H1 (cell line): ENCODE measurements around the gene L2HGDH. TPM values are rescaled to one million over a fixed set of nuclear protein-coding genes. Genes with fewer than 3 reads are reported as not detected.

Experiments
- CTCF ChIA-PET: fragments of 300-600 bp; sonication (Branson Sonifier 250); formaldehyde crosslinking; loops from one replicate; lab custom pipeline; 2021; ENCODE audit not compliant: partially characterized antibody; lab: Charles Lee
- POLR2A ChIA-PET: fragments of 300-600 bp; sonication (Branson Sonifier 250); formaldehyde crosslinking; loops from one replicate; lab custom pipeline; 2021; ENCODE audit warnings: inconsistent platforms; ENCODE audit not compliant: partially characterized antibody; lab: Charles Lee
- DNase-seq, 2 experiments: peaks; one replicate each; pipeline versions ENCODE4 v3.0.0 to v3.0.0-alpha.2; 2010 to 2022; ENCODE audit warnings: low spot score in 2 of 2, low read depth in 1 of 2, mixed read lengths in 1 of 2
- FAIRE-seq: peaks from 2 replicates; lab custom pipeline; 2011; peaks lifted over from hg19 to GRCh38; lab: Jason Lieb, UNC
- H2AFZ ChIP-seq: 2 replicates; pipeline ENCODE4 v1.8.1; 2012; ENCODE audit warnings: low read length, inconsistent platforms
- H2AK5ac ChIP-seq: 2 replicates; pipeline ENCODE4 v1.6.1; 2013; ENCODE audit warnings: low read depth, low read length
- H2BK120ac ChIP-seq: replicated peaks from 2 replicates; pipeline ENCODE3; 2013; ENCODE audit warnings: low read depth, low read length, inconsistent platforms
- H2BK12ac ChIP-seq: 2 replicates; pipeline ENCODE4 v1.6.1; 2013; ENCODE audit warnings: low read depth, low read length
- H2BK15ac ChIP-seq: 2 replicates; pipeline ENCODE4 v1.6.1; 2013; ENCODE audit warnings: low read length
- H2BK20ac ChIP-seq: 2 replicates; pipeline ENCODE4 v1.6.1; 2013; ENCODE audit warnings: low read length
- H2BK5ac ChIP-seq: 2 replicates; pipeline ENCODE4 v1.6.1; 2013; ENCODE audit warnings: low read depth, low read length
- H3K14ac ChIP-seq: 2 replicates; pipeline ENCODE4 v1.6.1; 2013; ENCODE audit warnings: inconsistent platforms; ENCODE audit not compliant: insufficient read length
- H3K18ac ChIP-seq: 2 replicates; pipeline ENCODE4 v1.6.1; 2013; ENCODE audit warnings: low read length; ENCODE audit errors: extremely low read depth
- H3K23ac ChIP-seq: 2 replicates; pipeline ENCODE4 v1.6.1; 2013; ENCODE audit warnings: inconsistent platforms; ENCODE audit not compliant: insufficient read length
- H3K23me2 ChIP-seq: 2 replicates; pipeline ENCODE4 v1.6.1; 2013; ENCODE audit warnings: low read depth, low read length
- H3K27ac ChIP-seq: 2 replicates; pipeline ENCODE4 v1.6.1; 2011; ENCODE audit warnings: low read depth, low read length, inconsistent platforms
- H3K27me3 ChIP-seq, 4 experiments: replicated peaks in 1 of 4; 1 replicate in 1 of 4; 2 replicates in 3 of 4; pipeline versions ENCODE4 v1.6.1 to v1.8.1; 2011 to 2013; ENCODE audit warnings: low read length in 3 of 4, mild to moderate bottlenecking in 3 of 4, inconsistent platforms in 2 of 4, mixed read lengths in 2 of 4, moderate library complexity in 1 of 4; ENCODE audit not compliant: control insufficient read depth in 3 of 4, insufficient read depth in 3 of 4; ENCODE audit errors: extremely low read depth in 1 of 4
- H3K36me3 ChIP-seq, 4 experiments: 2 replicates each; pipeline versions ENCODE4 v1.6.1 to v1.8.1; 2011 to 2013; ENCODE audit warnings: mild to moderate bottlenecking in 4 of 4, low read length in 3 of 4, moderate library complexity in 2 of 4, control low read depth in 1 of 4, inconsistent platforms in 1 of 4; ENCODE audit not compliant: insufficient read depth in 4 of 4, control insufficient read depth in 2 of 4
- H3K4ac ChIP-seq: replicated peaks from 2 replicates; pipeline ENCODE3; 2013; ENCODE audit warnings: low read length, low read depth, mixed read lengths, inconsistent platforms; ENCODE audit not compliant: insufficient read length
- H3K4me1 ChIP-seq, 4 experiments: replicated peaks in 1 of 4; 1 replicate in 1 of 4; 2 replicates in 3 of 4; pipeline versions ENCODE4 v1.6.1 to v1.8.1; 2011 to 2013; ENCODE audit warnings: low read length in 3 of 4, inconsistent platforms in 2 of 4, mixed read lengths in 1 of 4; ENCODE audit not compliant: insufficient read depth in 4 of 4, control insufficient read depth in 3 of 4
- H3K4me2 ChIP-seq, 2 experiments: 2 replicates each; pipeline versions ENCODE4 v1.6.1 to v1.8.1; 2011 to 2013; ENCODE audit warnings: low read depth in 2 of 2, low read length in 2 of 2, control low read depth in 1 of 2, inconsistent platforms in 1 of 2, mild to moderate bottlenecking in 1 of 2; ENCODE audit not compliant: insufficient read depth in 1 of 2
- H3K4me3 ChIP-seq, 4 experiments: fragments of 200-600, 300-600 bp in 1 of 4; sonication (generic), shearing (Covaris generic), sonication (Bioruptor Twin) in 1 of 4; 2 replicates each; pipeline versions ENCODE4 v1.5.1 to v1.8.1; 2011 to 2016; ENCODE audit warnings: low read length in 4 of 4, low read depth in 3 of 4, control low read depth in 2 of 4, inconsistent platforms in 2 of 4, mild to moderate bottlenecking in 2 of 4, mixed read lengths in 1 of 4, moderate library complexity in 1 of 4; ENCODE audit not compliant: insufficient read depth in 2 of 4; ENCODE audit errors: extremely low read depth in 1 of 4
- H3K56ac ChIP-seq: replicated peaks from 2 replicates; pipeline ENCODE3; 2013; ENCODE audit warnings: low read depth, mild to moderate bottlenecking, mixed read lengths, low read length, inconsistent platforms; ENCODE audit not compliant: insufficient read length
- H3K79me1 ChIP-seq: 2 replicates; pipeline ENCODE4 v1.6.1; 2013; ENCODE audit warnings: low read depth, low read length, control low read depth
- H3K79me2 ChIP-seq, 2 experiments: 2 replicates each; pipeline versions ENCODE4 v1.6.1 to v1.8.1; 2012 to 2013; ENCODE audit warnings: low read length in 2 of 2, mild to moderate bottlenecking in 2 of 2, inconsistent platforms in 1 of 2; ENCODE audit not compliant: insufficient read depth in 2 of 2, control insufficient read depth in 1 of 2
- H3K9ac ChIP-seq, 4 experiments: replicated peaks in 1 of 4; 1 replicate in 1 of 4; 2 replicates in 3 of 4; pipeline versions ENCODE4 v1.6.1 to v1.8.1; 2011 to 2013; ENCODE audit warnings: low read depth in 3 of 4, low read length in 3 of 4, control low read depth in 2 of 4, mild to moderate bottlenecking in 2 of 4, moderate library complexity in 2 of 4, inconsistent platforms in 1 of 4; ENCODE audit errors: extremely low read depth in 1 of 4
- H3K9me3 ChIP-seq, 2 experiments: 2 replicates each; pipeline versions ENCODE4 v1.6.1 to v1.8.1; 2012 to 2013; ENCODE audit warnings: mild to moderate bottlenecking in 2 of 2, moderate library complexity in 2 of 2, control low read depth in 1 of 2, inconsistent platforms in 1 of 2, low read depth in 1 of 2, low read length in 1 of 2, mixed read lengths in 1 of 2; ENCODE audit not compliant: insufficient read depth in 2 of 2
- H4K20me1 ChIP-seq, 2 experiments: replicated peaks in 1 of 2; 2 replicates each; pipeline versions ENCODE3 to v1.8.1; 2011 to 2013; ENCODE audit warnings: inconsistent platforms in 2 of 2, low read length in 2 of 2, mild to moderate bottlenecking in 1 of 2; ENCODE audit not compliant: insufficient read depth in 2 of 2, control insufficient read depth in 1 of 2
- H4K5ac ChIP-seq: 2 replicates; pipeline ENCODE4 v1.6.1; 2013; ENCODE audit warnings: low read length, low read depth, mixed read lengths, inconsistent platforms; ENCODE audit not compliant: insufficient read length
- H4K8ac ChIP-seq: 2 replicates; pipeline ENCODE4 v1.8.0; 2013; ENCODE audit warnings: mild to moderate bottlenecking, moderate library complexity, low read length, inconsistent platforms; ENCODE audit not compliant: insufficient read depth; ENCODE audit errors: extremely low read depth
- H4K91ac ChIP-seq: replicated peaks from 2 replicates; pipeline ENCODE3; 2013; ENCODE audit warnings: low read length, mixed read lengths, inconsistent platforms; ENCODE audit not compliant: insufficient read length
- BCL11A ChIP-seq, 2 experiments: IDR thresholded peaks; one replicate each; pipeline ENCODE4 v1.6.1; 2011; ENCODE audit warnings: low read depth in 2 of 2, low read length in 2 of 2, mild to moderate bottlenecking in 2 of 2
- EGR1 ChIP-seq: IDR thresholded peaks from 2 replicates; pipeline ENCODE4 v1.6.1; 2011; ENCODE audit warnings: low read depth, low read length, borderline replicate concordance
- FOSL1 ChIP-seq: IDR thresholded peaks from 2 replicates; pipeline ENCODE4 v1.6.1; 2011; ENCODE audit warnings: mild to moderate bottlenecking, low read depth, low read length, moderate library complexity; ENCODE audit not compliant: insufficient read depth
- HDAC6 ChIP-seq: IDR thresholded peaks from one replicate; pipeline ENCODE4 v1.7.1; 2012; ENCODE audit warnings: low read depth, mild to moderate bottlenecking, inconsistent platforms, low read length, moderate library complexity
- KDM1A ChIP-seq: fragments of 200-600, 300-600 bp; sonication (generic); IDR thresholded peaks from 2 replicates; pipeline ENCODE4 v1.7.1; 2016; ENCODE audit warnings: mild to moderate bottlenecking, low read length, borderline replicate concordance
- KDM4A ChIP-seq: IDR thresholded peaks from one replicate; pipeline ENCODE4 v1.7.1; 2012; ENCODE audit warnings: low read depth, mild to moderate bottlenecking, moderate library complexity, low read length, inconsistent platforms; ENCODE audit not compliant: severe bottlenecking
- POLR2A ChIP-seq, 2 experiments: IDR thresholded peaks; 1 replicate in 1 of 2; 2 replicates in 1 of 2; pipeline ENCODE4 v1.6.1; 2011; ENCODE audit warnings: low read depth in 2 of 2, low read length in 2 of 2, mild to moderate bottlenecking in 2 of 2; ENCODE audit errors: control extremely low read depth in 1 of 2
- POLR2AphosphoS5 ChIP-seq: IDR thresholded peaks from 2 replicates; pipeline ENCODE4 v1.6.1; 2011; ENCODE audit warnings: low read depth, low read length
- RXRA ChIP-seq: IDR thresholded peaks from 2 replicates; pipeline ENCODE4 v1.6.1; 2011; ENCODE audit warnings: low read depth, mild to moderate bottlenecking, low read length, moderate library complexity; ENCODE audit not compliant: insufficient read depth
- SIN3A ChIP-seq, 2 experiments: IDR thresholded peaks in 1 of 2; conservative IDR thresholded peaks in 1 of 2; 2 replicates each; pipeline ENCODE4 v1.6.1; 2011 to 2012; ENCODE audit warnings: low read length in 2 of 2, improper control_type of control experiment in 1 of 2, low read depth in 1 of 2, mild to moderate bottlenecking in 1 of 2
- WGBS, 2 experiments: shearing (Covaris generic) in 1 of 2; methylation state at CpG; one replicate each; pipeline versions ENCODE4 v1.1.6 to v1.1.7; 2013 to 2015; ENCODE audit warnings: low lambda C conversion rate in 2 of 2, mixed read lengths in 2 of 2, inconsistent platforms in 1 of 2, low coverage in 1 of 2, missing lambda C conversion rate in 1 of 2; ENCODE audit not compliant: insufficient replicate concordance in 2 of 2, insufficient coverage in 1 of 2, insufficient read length in 1 of 2; ENCODE audit errors: extremely low coverage in 1 of 2, missing lambda C conversion rate in 1 of 2; 5-methylcytosine and 5-hydroxymethylcytosine counted together
- polyA plus RNA-seq, 7 experiments: library from polyadenylated mRNA; depleted of rRNA in 3 of 7; stranded (reverse) in 5 of 7; unstranded in 2 of 7; fragments of >200 nt in 5 of 7; fragments of 200-250 nt in 2 of 7; gene quantifications; 1 replicate in 5 of 7; 2 replicates in 1 of 7; 4 replicates in 1 of 7; pipeline versions ENCODE4 v1.2.1 to v1.2.3, GENCODE V29; 2011 to 2013; ENCODE audit warnings: missing spikeins in 2 of 7, mixed read lengths in 2 of 7
- total RNA-seq: library from RNA; stranded (reverse); fragmentation: NEBNext Ultra II Directional; extraction: Animal tissue kit (Norgen Biotek cat#: 25700); gene quantifications from 2 replicates; pipeline ENCODE4 v1.2.1, GENCODE V29; 2021
- TF ChIP-seq, protein P1 (sequence below): IDR thresholded peaks from 2 replicates; pipeline ENCODE4 v1.6.1; 2011; ENCODE audit warnings: low read depth, mild to moderate bottlenecking, low read length; ENCODE audit not compliant: insufficient read depth
- TF ChIP-seq, protein P2 (sequence below): IDR thresholded peaks from 2 replicates; pipeline ENCODE4 v1.6.1; 2012; ENCODE audit warnings: low read length, inconsistent platforms

Gene L2HGDH
- total and polyA plus RNA-seq, 2 of the 8 experiments (the other 6 are each of a cell fraction or from before 2014, with no cell fraction given) = 12.2 to 28.6 TPM

DNA sequence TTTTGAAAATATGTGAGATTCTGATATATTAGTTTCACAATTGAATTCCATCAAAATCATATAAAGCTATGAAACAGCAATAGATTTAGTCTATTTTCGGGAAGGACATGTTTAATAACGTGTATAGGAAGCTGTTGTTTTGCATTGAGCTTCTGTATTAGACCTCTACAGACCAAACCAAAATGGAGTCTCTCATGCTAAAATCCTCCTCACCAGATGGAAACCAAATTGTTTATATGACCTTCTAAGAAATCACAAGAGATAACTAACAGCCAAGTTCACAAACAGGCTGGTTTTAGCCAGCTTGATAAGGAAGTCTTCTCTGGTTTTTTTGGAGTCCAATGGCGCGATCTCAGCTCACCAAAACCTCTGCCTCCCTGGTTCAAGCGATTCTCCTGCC is 23.9 kb downstream of the L2HGDH start:
- Histone ChIP-seq H2BK15ac (no peak overlapping the region), H3K4me3 (no peak overlapping the region), H3K23me2 (no peaks in the 10 kb centered on the region), H3K9ac (no peak overlapping the region), H3K18ac (no peak overlapping the region), H3K27me3 (no peaks in the 10 kb centered on the region), H3K4me1 (no peaks in the 10 kb centered on the region), H3K56ac (no peak overlapping the region), H4K20me1 (peaks cover 0 to 2% of the 10 kb centered on the region in 2 experiments), H4K8ac (no peak overlapping the region), H3K36me3 (peaks cover 0 to 12% (median under 1%) of the 10 kb centered on the region in 4 experiments; a peak in 3 of 8 replicates), H3K79me1 (0 out of 2 replicates have a peak, but pooled peaks cover 2% of the 10 kb centered on the region), H3K79me2 (no peaks in the 10 kb centered on the region), H2BK20ac (no peak overlapping the region), H3K9me3 (no peaks in the 10 kb centered on the region), H4K5ac (no peak overlapping the region), H2BK120ac (no peak overlapping the region), H3K27ac (no peak overlapping the region), H3K14ac (no peak overlapping the region), H2AFZ (no peak overlapping the region), H3K4ac (no peak overlapping the region), H4K91ac (no peak overlapping the region), H2AK5ac (no peak overlapping the region), H2BK5ac (no peak overlapping the region), H2BK12ac (no peak overlapping the region), H3K23ac (no peak overlapping the region), H3K4me2 (no peak overlapping the region)
- POLR2A ChIA-PET = no interaction called here
- FAIRE-seq (no peak), DNase-seq (no peak)
- WGBS, 2 experiments = 96% methylated on average over 5 of the region's 5 CpGs; no CpG with 5 or more reads in 1 of the 2 experiments
- CTCF ChIA-PET = interaction anchor here (1.0 kb wide), 1 partner anchor 23 kb away, joined by 3 read pairs; no protein-coding TSS in a partner anchor
- TF ChIP-seq EGR1 (no peak), POLR2A (IDR thresholded peaks at IDR 0.05; ENCODE audit: control extremely low read depth in 1 of 2, low read depth in 2 of 2, low read length in 2 of 2) (no peak), FOSL1 (no peak), KDM4A (no peak), SIN3A (conservative IDR thresholded peaks at IDR 0.05 in 1 of 2, IDR thresholded peaks at IDR 0.05 in 1 of 2; ENCODE audit: low read depth in 1 of 2, low read length in 2 of 2) (no peak), HDAC6 (no peak), RXRA (no peak), BCL11A (IDR thresholded peaks at IDR 0.05; ENCODE audit: low read depth in 2 of 2, low read length in 2 of 2) (no peak), POLR2AphosphoS5 (no peak), KDM1A (no peak)
- TF ChIP-seq, protein P1, sequence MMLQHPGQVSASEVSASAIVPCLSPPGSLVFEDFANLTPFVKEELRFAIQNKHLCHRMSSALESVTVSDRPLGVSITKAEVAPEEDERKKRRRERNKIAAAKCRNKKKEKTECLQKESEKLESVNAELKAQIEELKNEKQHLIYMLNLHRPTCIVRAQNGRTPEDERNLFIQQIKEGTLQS = no peak
- TF ChIP-seq, protein P2, sequence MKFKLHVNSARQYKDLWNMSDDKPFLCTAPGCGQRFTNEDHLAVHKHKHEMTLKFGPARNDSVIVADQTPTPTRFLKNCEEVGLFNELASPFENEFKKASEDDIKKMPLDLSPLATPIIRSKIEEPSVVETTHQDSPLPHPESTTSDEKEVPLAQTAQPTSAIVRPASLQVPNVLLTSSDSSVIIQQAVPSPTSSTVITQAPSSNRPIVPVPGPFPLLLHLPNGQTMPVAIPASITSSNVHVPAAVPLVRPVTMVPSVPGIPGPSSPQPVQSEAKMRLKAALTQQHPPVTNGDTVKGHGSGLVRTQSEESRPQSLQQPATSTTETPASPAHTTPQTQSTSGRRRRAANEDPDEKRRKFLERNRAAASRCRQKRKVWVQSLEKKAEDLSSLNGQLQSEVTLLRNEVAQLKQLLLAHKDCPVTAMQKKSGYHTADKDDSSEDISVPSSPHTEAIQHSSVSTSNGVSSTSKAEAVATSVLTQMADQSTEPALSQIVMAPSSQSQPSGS = no peak
